NCI-H187 (cell line): ENCODE results near the gene KRTAP5-1.
"Not testable (repeated sequence)": the region's sequence is repeated elsewhere in the genome, so short reads cannot be mapped to it uniquely, and the experiment has no call there.

ENCODE experiments used
- DNase-seq, 2 experiments: peaks; one replicate each; lab custom pipeline; 2025; lab: John Stamatoyannopoulos, UW

Gene KRTAP5-1

GRCh38 chr11:1601663-1602062 lies 16.6 kb upstream of the KRTAP5-1 start:
- not testable (repeated sequence) for DNase-seq

DNA sequence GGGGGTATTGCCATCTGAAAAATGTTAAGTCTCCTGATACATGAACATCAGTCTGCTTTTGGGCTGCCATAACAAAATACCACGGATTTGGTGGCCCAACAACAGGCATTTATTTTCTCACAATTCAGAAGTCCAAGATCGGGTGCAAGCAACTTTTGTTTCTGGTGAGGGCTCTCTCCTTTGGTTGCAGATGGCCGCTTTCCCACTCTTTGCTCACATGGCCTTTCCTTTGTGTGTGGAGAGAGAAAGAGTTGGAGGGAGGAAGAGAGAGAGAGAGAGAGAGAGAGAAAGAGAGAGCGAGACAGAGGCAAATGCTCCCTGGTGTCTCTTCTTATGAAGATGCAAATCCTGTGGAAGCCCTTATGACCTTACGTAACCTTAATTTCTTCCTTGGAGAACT lies 15.5 kb upstream of the KRTAP5-1 start:
- DNase-seq: no peak

- no peak for DNase-seq
Measured at GRCh38 chr11:1598816-1599215, 13.7 kb upstream of the KRTAP5-1 start.

- not testable (repeated sequence) for DNase-seq
Measured at GRCh38 chr11:1598406-1598805, 13.3 kb upstream of the KRTAP5-1 start.

- no peak for DNase-seq
Measured at GRCh38 chr11:1597994-1598380, 12.9 kb upstream of the KRTAP5-1 start, which contains the start of gene KRTAP5-2. KRTAP5-2 (minus strand) TSS chr11:1598294; CDS start chr11:1598250, 44 bp downstream.

DNA sequence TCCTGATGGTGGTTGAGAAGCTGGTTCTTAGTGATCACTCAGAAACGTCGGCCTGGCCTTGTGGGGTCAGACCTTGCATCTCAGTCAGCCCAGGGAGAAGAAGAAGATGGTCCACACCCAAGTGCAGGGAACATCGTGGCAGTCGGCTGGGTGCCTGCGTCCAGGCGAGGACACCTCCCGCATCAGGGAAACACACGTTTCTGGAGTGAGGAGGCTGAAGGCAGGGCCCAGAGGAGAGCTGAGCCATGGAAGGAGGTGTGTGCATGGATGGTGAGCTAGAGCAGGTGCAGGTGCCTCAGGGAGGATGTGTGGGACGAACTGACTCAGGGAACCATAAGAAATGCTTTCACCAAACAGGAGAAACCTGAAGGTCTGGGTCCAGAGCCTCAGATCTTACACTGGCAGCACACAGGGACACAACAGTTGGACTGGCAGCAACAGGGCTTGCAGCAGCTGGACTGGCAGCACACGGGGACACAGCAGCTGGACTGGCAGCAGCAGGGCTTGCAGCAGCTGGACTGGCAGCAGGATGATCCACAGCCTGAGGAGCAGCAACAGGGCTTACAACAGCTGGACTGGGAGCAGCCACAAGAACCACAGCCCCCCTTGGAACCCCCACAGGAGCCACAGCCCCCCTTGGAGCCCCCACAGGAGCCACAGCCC lies 12.4 kb upstream of the KRTAP5-1 start:
- DNase-seq: no peak

DNA sequence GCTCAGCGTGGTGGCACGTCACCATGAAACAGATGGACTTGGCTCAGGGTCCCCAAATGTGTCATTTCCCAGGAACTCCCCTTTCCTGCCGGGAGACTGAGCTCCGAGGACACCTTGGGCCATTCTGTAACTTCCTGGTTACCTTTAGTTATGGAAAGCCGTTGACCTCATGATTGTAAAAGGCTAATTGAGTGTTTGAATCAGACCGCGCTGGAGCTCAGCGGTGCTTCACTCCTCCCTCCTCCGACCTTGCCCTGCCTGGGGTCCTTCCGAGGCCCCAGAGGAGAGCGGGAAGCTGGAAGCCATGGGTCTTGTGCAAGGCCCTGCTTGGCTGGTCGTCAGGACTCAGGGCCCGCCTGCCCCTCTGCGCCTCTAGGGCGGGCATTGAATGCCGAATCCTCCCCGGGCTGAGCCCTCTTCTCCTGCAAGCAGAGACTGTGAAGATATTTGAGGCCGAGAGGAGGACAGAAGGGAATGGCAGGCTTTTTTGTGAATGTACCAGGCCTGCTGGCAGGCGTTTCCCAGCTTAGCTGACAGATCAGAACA lies 11.6 kb upstream of the KRTAP5-1 start:
- DNase-seq: not testable (repeated sequence)

DNA sequence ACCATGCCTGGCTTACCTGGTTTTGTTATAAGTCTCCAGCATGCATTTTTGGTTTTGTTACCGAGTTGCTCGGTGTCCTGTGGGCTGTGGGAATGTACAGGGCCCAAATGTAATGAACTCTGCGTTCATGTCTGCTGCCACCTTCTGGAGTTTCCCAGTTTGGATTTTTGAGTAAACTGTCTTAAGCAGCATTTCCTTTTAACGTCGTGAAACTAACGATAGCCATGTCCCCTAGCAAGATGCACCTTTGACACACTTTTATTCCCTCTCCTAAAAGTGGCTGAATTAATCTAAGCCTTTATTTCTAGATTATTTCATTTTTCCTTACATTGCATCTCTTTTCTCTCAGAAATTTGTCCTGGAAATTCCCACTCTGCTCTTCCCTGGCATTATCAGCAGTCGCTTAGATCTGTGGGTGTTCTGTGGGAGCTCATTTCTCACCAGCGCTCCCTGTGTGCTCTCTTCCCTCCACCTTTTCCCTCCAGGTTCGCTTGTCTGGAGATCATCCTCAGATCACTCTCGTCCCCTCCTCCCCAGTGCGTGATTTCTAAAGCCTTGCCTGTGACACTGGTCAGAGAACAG lies 11.0 kb upstream of the KRTAP5-1 start:
- DNase-seq: not testable (repeated sequence)

DNA sequence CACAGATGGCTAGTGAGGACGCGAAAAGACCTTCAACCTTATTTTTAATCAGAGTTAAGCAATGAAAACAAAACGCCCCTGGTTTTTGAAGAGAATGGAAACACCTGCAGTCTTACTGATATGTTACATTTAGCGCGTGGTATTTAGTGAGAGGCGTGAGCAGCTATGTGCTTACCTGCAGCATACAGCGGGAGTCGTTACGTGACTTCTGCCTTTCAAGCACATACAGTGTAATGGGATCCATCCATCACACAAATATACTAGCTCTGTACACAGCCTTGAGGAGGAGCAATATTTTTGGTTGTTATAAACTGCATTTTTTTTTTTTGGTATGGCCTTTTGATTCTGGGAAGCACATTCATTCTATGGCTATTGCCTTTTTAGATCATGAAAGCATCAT lies 7.5 kb upstream of the KRTAP5-1 start:
- DNase-seq: no peak

DNA sequence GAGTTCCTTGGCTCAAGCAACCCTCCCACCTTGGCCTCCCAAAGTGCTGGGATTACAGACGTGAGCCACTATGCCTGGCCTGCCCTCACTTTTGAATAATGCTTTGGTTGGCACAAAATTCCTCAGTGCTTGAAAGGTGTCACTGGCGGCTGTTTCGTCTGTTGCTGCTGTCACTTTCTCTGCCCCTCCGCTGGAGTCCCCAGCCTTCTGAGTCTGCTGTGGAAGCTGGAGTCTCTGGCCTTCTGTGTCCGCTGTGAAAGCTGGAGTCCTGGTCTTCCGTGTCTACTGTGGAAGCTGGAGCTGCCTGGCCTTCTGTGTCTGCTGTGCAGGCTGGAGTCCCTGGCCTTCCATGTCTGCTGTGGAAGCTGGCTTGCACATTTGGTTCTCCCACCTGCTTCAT lies 4.9 kb upstream of the KRTAP5-1 start:
- no peak for DNase-seq

GRCh38 chr11:1589191-1589963 lies 4.3 kb upstream of the KRTAP5-1 start:
- DNase-seq: not testable (repeated sequence)

- no peak for DNase-seq
Measured at GRCh38 chr11:1586699-1587098, 1.6 kb upstream of the KRTAP5-1 start.

GRCh38 chr11:1582909-1583308 lies 2.2 kb downstream of the KRTAP5-1 start:
- DNase-seq: not testable (repeated sequence)

GRCh38 chr11:1581976-1582375 lies 3.1 kb downstream of the KRTAP5-1 start:
- no peak for DNase-seq

DNA sequence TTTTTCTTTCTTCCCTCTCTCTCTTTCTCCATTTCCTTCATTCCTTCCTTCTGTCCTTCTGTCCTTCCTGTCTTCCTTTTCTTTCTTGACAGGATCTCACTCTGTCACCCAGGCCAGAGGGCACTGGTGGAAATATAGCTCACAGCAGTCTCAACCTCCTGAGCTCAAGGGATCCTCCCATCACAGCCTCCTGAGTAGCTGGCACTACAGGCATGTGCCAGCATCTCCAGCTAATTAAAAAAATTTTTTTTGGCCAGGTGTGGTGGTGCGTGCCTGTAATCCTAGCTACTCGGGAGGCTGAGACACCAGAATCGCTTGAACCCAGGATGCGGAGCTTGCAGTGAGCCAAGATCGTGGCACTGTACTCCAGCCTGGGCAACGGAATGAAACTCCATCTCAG lies 8.3 kb downstream of the KRTAP5-1 start:
- no peak for DNase-seq

- DNase-seq: not testable (repeated sequence)
Measured at GRCh38 chr11:1575756-1576155, 9.3 kb downstream of the KRTAP5-1 start.

DNA sequence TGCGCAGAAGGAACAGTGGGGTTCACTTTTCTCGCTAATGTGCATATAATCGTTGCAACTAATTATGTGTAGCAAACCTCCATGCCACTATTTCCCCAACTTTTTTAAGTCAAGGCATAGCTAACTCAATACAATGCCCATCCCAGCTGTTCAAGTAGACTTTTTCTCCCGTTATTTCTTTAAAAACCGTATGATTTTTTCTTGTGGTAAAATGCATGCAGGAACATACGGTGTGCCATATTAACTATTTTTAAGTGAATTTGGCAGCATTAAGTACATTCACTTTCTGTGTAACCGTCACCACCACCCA lies 10.2 kb downstream of the KRTAP5-1 start:
- DNase-seq: no peak

- DNase-seq: peak; percentile 51 to 93
Measured at GRCh38 chr11:1574238-1574932, 10.7 kb downstream of the KRTAP5-1 start.

DNA sequence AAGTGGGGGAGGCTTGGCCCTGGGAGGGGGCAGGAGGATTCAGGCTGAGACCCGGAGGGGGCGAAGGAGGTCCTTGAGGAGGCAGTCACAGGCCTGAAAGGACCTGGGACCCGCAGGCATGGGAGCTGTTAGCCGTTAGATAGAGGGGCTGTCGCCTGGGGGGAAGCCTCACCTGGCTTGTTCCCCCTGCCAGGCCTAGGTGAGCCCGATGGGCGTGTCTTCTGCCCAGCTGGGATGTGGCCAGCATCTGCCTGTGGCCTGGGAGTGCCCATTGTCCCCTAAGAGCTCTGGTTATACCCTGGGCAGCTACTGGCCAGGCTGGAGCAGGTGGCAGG lies 11.2 kb downstream of the KRTAP5-1 start:
- DNase-seq: peak in 1 of 2 experiments; percentile 93

DNA sequence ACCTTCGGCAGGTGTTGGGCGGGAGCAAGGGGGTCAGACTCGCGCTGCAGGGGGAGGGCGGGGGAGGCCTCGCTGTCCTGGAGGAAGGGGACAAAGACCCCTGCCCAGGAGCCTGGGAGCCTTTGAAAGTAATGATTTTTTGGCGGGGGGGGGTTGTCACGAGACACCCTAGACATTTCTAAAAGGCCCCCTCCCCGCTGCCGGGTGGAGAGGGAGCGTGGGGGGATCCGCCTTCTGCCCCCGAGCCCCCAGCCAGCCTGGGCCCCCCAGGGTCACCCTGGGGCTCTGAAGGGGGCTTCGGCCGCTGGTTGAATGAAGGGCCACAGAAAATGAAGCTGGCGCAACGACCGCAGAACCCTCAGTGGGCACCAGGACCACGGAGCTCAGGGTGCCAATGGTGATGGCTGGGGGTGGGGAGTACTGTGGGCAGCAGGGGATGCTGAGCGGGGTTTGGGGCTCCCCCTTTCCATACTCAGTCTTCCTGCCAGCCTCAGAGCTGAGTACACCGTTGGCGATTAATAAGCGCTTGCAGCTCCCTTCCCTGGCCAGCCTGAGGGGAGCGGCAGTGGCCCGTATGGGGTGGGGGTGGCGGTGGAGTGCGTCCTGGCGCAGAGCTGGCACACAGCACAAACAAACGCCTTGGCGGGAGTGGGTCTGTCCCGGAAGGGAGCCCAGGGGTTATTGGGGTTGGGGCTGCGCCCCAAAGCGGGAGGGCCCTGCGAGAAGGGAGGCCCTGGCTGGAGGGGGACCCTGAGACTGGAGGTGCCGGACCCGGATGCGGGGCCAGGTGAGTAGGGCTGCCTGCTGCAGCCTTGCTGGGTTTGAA lies 11.8 kb downstream of the KRTAP5-1 start:
- DNase-seq: peak in 1 of 2 experiments; percentile 39
